Astrocyte of the spinal cord (primary cell): ENCODE measurements around the gene BTBD19.
"Not testable (repeated sequence)": the region's sequence is repeated elsewhere in the genome, so short reads cannot be mapped to it uniquely, and the experiment has no call there.

ENCODE experiments used
- DNase-seq: peaks from one replicate; pipeline ENCODE4 v3.0.0; 2011; ENCODE audit warnings: low read depth, low spot score
- H3K4me3 ChIP-seq: 2 replicates; pipeline ENCODE4 v1.5.1; 2011; ENCODE audit warnings: low read depth, mild to moderate bottlenecking, low read length, moderate library complexity
- CTCF ChIP-seq: IDR thresholded peaks from 2 replicates; pipeline ENCODE4 v1.5.1; 2012; ENCODE audit warnings: low read depth, mild to moderate bottlenecking, low read length, inconsistent platforms
- in situ Hi-C: cut with HindIII; loops from 2 replicates; pipeline ENCODE4 v1.10.0; 2017; ENCODE audit warnings: low sequenced_read_pairs

The BTBD19 gene

GRCh38 chr1:44788120-44788860, 20.0 kb upstream of the BTBD19 start, which contains the start of gene BEST4:
TSS of gene BEST4 (minus strand) at chr1:44788170. CDS start at chr1:44787705, 465 bp downstream.
- in situ Hi-C loops = no loop called here
- TF ChIP-seq CTCF = no peak
- no peak within 1 kb of the TSS for H3K4me3 ChIP-seq
- DNase-seq = no peak

GRCh38 chr1:44790968-44791801, 17.1 kb upstream of the BTBD19 start:
- no peak for DNase-seq
- in situ Hi-C loops = no loop called here
- H3K4me3 ChIP-seq = no peak overlapping the region
- no peak for TF ChIP-seq CTCF

- no peak for DNase-seq
- TF ChIP-seq CTCF = no peak
- H3K4me3 ChIP-seq = no peak overlapping the region
- in situ Hi-C loops = no loop called here
These were observed 15.4 kb upstream of the BTBD19 start for GRCh38 chr1:44792736-44793502.

GRCh38 chr1:44797886-44798285, 10.4 kb upstream of the BTBD19 start:
- H3K4me3 ChIP-seq, DNase-seq, in situ Hi-C loops: not testable (repeated sequence)

GRCh38 chr1:44798481-44799365, 9.6 kb upstream of the BTBD19 start:
- TF ChIP-seq CTCF = no peak
- in situ Hi-C loops = no loop called here
- no peak for DNase-seq
- no peak overlapping the region for H3K4me3 ChIP-seq

GRCh38 chr1:44799770-44800584, 8.3 kb upstream of the BTBD19 start, which contains the start of gene PLK3:
TSS of gene PLK3 (plus strand) at chr1:44800377. CDS start at chr1:44800464, 87 bp downstream.
- in situ Hi-C loops = no loop called here
- TF ChIP-seq CTCF = peak; percentile 98
- DNase-seq = peak; percentile 99
- H3K4me3 ChIP-seq = peak within 1 kb of the TSS; percentile 91
